BJ (cell line): ENCODE measurements around the gene MYH9. TPM values are rescaled to one million over a fixed set of nuclear protein-coding genes. Genes with fewer than 3 reads are reported as not detected.

ENCODE experiments used
- CTCF ChIA-PET: fragments of 350-600 bp; formaldehyde crosslinking; extraction: SDS; loops from one replicate; lab custom pipeline; 2021; ENCODE audit warnings: antibody characterized with exemption, inconsistent platforms; lab: Yijun Ruan, JAX
- POLR2A ChIA-PET: fragments of 300-600 bp; sonication (Branson Sonifier 250); formaldehyde crosslinking; extraction: SDS; loops from one replicate; lab custom pipeline; 2021; ENCODE audit warnings: antibody characterized with exemption; lab: Charles Lee
- DNase-seq: peaks from one replicate; pipeline ENCODE4 v3.0.0-alpha.2; 2011; ENCODE audit warnings: low read depth
- H3K27me3 ChIP-seq: 2 replicates; pipeline ENCODE4 v1.6.0; 2011; ENCODE audit warnings: low read length; ENCODE audit not compliant: control insufficient read depth, insufficient read depth
- H3K36me3 ChIP-seq: 2 replicates; pipeline ENCODE4 v1.5.1; 2011; ENCODE audit warnings: low read length; ENCODE audit not compliant: control insufficient read depth, insufficient read depth
- H3K4me3 ChIP-seq: 2 replicates; pipeline ENCODE4 v1.5.1; 2011; ENCODE audit warnings: low read depth, mild to moderate bottlenecking, control low read depth, low read length
- polyA plus RNA-seq: library from polyadenylated mRNA; depleted of rRNA; stranded (reverse); fragments of >200 nt; gene quantifications from 2 replicates; pipeline ENCODE4 v1.2.3, GENCODE V29; 2011
- TF ChIP-seq, protein P1 (sequence below): IDR thresholded peaks from 2 replicates; pipeline ENCODE4 v1.5.1; 2011; ENCODE audit warnings: low read depth, mild to moderate bottlenecking, control low read depth, inconsistent platforms, low read length, moderate library complexity; ENCODE audit not compliant: insufficient read depth

The MYH9 gene
- polyA plus RNA-seq, 1 experiment = 340 TPM

DNA sequence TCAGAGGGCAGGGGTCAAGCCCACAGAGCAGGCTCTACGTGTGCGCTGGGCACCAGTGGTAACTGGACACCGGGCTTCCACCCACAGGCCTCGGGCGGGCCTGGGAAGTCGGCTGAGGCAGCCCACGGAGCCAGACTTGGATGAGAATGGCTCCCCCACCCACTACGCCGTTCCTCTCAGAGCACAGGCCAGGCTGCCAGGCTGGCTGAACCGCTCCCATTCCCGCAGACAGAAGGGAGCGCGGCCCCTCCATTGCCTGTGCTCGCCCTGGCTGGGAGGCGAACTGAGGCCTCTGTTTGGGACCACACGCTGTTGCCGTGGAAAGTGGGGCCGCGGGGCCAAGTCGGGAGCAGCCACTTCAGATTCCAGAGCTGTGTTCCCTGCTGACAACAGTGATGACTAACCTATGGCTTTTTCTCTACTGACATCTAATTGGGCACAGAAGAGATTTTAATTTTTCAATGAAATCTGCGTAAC, 63.9 kb downstream of the MYH9 start:
- TF ChIP-seq, protein P1, sequence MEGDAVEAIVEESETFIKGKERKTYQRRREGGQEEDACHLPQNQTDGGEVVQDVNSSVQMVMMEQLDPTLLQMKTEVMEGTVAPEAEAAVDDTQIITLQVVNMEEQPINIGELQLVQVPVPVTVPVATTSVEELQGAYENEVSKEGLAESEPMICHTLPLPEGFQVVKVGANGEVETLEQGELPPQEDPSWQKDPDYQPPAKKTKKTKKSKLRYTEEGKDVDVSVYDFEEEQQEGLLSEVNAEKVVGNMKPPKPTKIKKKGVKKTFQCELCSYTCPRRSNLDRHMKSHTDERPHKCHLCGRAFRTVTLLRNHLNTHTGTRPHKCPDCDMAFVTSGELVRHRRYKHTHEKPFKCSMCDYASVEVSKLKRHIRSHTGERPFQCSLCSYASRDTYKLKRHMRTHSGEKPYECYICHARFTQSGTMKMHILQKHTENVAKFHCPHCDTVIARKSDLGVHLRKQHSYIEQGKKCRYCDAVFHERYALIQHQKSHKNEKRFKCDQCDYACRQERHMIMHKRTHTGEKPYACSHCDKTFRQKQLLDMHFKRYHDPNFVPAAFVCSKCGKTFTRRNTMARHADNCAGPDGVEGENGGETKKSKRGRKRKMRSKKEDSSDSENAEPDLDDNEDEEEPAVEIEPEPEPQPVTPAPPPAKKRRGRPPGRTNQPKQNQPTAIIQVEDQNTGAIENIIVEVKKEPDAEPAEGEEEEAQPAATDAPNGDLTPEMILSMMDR = no peak
- H3K27me3 ChIP-seq = no peaks in the 10 kb centered on the region
- CTCF ChIA-PET = interaction anchor here (1.7 kb wide), 1 partner anchor 147 kb away, joined by 5 read pairs; no protein-coding TSS in a partner anchor
- no peak overlapping the region for H3K4me3 ChIP-seq
- H3K36me3 ChIP-seq = peaks cover 71% of the 10 kb centered on the region
- POLR2A ChIA-PET = no interaction called here
- no peak for DNase-seq

DNA sequence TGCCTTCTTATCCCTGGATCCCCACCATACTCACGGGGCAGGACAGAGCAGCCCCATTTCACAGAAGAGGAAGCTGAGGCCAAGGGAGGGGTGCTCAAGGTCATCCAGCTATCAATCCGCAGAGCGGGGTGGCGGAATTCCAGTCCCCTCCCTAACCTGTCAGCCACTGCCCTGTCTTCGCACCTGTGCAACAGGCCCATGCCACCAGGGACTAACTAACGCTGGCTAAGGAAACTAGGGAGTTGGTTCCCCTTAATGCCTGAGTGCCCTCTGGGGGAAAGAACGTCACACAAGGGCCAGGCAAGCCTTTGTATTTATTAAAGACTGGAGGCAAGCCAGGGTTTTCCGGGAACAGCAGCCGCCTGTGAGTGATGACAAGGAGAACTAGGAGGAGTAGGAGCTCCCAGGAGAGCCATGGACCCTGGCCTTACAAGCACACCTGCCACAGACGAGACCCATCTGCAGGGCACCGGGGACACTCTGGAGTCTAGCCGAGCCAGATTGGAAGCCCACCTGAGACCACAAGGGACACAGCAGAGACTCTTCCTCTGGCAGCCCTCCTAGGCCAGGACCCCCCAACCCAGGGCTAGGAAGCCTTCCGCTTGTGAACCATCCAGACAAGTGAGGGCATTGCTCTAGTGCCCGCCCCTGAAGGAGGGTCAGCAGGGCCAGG, 64.4 kb downstream of the MYH9 start:
- CTCF ChIA-PET = interaction anchor here (1.7 kb wide), 1 partner anchor 147 kb away, joined by 5 read pairs; no protein-coding TSS in a partner anchor
- POLR2A ChIA-PET = no interaction called here
- DNase-seq = no peak
- H3K4me3 ChIP-seq = no peak overlapping the region
- peaks cover 75% of the 10 kb centered on the region for H3K36me3 ChIP-seq
- H3K27me3 ChIP-seq = no peaks in the 10 kb centered on the region
- TF ChIP-seq, protein P1 = no peak

DNA sequence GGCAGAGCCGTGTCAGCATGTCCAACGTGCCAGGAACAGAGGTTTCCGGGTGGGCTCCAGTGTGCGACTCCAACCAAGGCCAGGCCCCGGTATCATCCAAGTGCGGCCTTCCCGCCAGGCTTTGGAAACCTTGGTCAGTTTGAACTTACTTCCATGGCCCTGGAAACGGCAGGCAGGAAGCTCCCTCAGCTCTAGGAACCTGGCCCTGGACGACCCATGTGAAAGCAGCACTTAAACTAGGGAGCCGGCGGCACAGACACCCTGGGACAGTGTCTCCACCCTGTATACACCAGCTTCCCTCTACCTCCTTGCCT, 65.2 kb downstream of the MYH9 start:
- Histone ChIP-seq H3K4me3 (no peak overlapping the region), H3K36me3 (peaks cover 80% of the 10 kb centered on the region), H3K27me3 (no peaks in the 10 kb centered on the region)
- DNase-seq = no peak
- ChIA-PET POLR2A (no interaction called here), CTCF (no interaction called here)
- TF ChIP-seq, protein P1 = no peak

DNA sequence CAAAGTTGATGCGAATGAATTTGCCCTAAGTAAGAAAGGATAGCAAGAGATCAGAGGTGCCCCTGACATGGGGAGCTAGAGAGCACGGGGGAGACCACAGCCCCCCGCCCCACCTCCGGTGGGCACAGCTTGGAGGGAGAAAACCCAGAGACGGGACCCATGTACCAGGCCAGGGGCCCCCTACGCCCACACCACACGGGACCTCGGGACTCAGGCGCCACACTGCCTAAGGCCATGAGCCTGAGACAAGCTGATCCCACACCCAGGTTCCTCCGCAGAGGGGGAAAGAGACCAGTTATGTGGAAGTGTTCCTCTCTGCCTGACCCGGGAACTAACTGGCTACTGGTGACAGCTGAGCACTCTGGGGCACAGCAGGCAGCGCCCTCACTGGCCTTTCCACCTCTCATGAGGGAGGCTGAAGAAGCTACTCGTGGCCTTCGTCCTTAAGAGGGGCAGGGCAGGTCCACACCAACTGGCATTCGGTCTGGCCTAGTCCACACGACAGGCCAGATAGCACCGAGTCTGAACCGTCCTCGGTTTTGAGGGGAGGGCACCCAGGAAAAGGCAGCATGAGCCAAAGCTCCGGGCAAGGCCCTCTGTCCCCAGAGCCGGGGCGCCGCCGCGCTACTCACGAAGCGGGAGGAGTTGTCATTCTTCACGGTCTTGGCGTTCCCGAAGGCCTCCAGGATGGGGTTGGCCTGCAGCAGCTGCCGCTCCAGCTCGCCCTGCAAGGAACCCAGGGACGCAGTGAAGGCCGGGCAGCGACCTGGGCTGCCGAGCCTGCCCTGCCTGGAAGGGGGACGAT, 65.8 kb downstream of the MYH9 start:
- TF ChIP-seq, protein P1 = no peak
- Histone ChIP-seq H3K4me3 (no peak overlapping the region), H3K36me3 (peaks cover 79% of the 10 kb centered on the region), H3K27me3 (no peaks in the 10 kb centered on the region)
- no peak for DNase-seq
- ChIA-PET CTCF (interaction anchor here (0.6 to 1.2 kb wide), 4 partner anchors 20 to 164 kb away, joined by 3 to 6 read pairs (median 4); no protein-coding TSS in a partner anchor), POLR2A (no interaction called here)

DNA sequence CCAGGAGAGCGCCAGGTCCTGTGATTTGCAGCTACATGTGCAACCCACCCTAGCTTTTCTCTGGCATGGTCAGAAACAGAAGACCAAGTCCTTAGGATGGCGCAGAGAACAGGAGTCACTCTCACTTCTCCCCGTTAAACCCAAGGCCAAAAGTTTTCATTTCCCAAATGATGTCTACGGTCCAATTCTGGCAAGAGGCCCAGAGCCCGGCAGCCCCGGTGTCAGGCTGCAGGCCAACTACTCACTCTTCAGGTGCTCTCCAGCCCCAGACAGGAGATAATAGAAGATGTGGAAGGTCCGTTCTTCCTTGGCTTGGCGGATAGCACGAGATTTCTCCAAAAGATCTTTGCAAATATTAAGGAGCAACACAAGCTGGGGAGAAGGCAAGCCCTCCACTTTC, 67.2 kb downstream of the MYH9 start:
- TF ChIP-seq, protein P1 = no peak
- DNase-seq = no peak
- H3K27me3 ChIP-seq = no peaks in the 10 kb centered on the region
- H3K4me3 ChIP-seq = no peak overlapping the region
- POLR2A ChIA-PET = no interaction called here
- CTCF ChIA-PET = interaction anchor here (1.2 to 2.3 kb wide), 2 partner anchors 20 to 149 kb away, joined by 3 to 7 read pairs; no protein-coding TSS in a partner anchor
- H3K36me3 ChIP-seq = peaks cover 73% of the 10 kb centered on the region
